Posterior cingulate gyrus (tissue), 11 donors: ENCODE data around the gene TMEM109.
A peak's percentile ranks its signal among the peaks of the same experiment; 100 is the strongest.

Experiments used
- DNase-seq, 10 donors: peaks; one replicate each; pipeline versions ENCODE4 v3.0.0 to v3.0.0-alpha.2; 2020 to 2021; ENCODE audit warnings: mixed read lengths in 3 of 10
- intact Hi-C: fragments of 100-400 bp; cut with DNase I; formaldehyde crosslinking; loops from one replicate; pipeline ENCODE4 v1.15.1; 2023

The TMEM109 gene

GRCh38 chr11:60876168-60876485 lies 37.8 kb upstream of the TMEM109 start:
- intact Hi-C loops, result no loop called here
- DNase-seq, result peak in 1 of 10 donors; percentile 74

GRCh38 chr11:60878245-60879101 lies 35.5 kb upstream of the TMEM109 start:
- intact Hi-C loops, result no loop called here
- no peak for DNase-seq

GRCh38 chr11:60879104-60879503 lies 34.9 kb upstream of the TMEM109 start:
- intact Hi-C loops, result no loop called here
- DNase-seq, result no peak

- intact Hi-C loops, result no loop called here
- DNase-seq, result no peak
These were observed 33.9 kb upstream of the TMEM109 start for GRCh38 chr11:60879971-60880588.

GRCh38 chr11:60880643-60881282 lies 33.2 kb upstream of the TMEM109 start:
- intact Hi-C loops, result no loop called here
- no peak for DNase-seq

- intact Hi-C loops, result loop anchor here (1.0 kb wide), 1 partner anchor 56 kb away; no protein-coding TSS in a partner anchor
- DNase-seq, result peak in 3 of 10 donors; percentile 38 to 89 (median 55)
These were observed 26.4 kb upstream of the TMEM109 start for GRCh38 chr11:60887556-60887955.

GRCh38 chr11:60889869-60890311 lies 24.1 kb upstream of the TMEM109 start:
- intact Hi-C loops, result loop anchor here (10.0 kb wide), 1 partner anchor 115 kb away; no protein-coding TSS in a partner anchor
- DNase-seq, result no peak

GRCh38 chr11:60890696-60891095 lies 23.3 kb upstream of the TMEM109 start:
- DNase-seq, result no peak
- intact Hi-C loops, result loop anchor here (10.0 kb wide), 1 partner anchor 116 kb away; no protein-coding TSS in a partner anchor

GRCh38 chr11:60891103-60891741 lies 22.7 kb upstream of the TMEM109 start:
- DNase-seq, result no peak
- intact Hi-C loops, result loop anchor here (10.0 kb wide), 1 partner anchor 116 kb away; no protein-coding TSS in a partner anchor

GRCh38 chr11:60895687-60896086 lies 18.3 kb upstream of the TMEM109 start:
- DNase-seq, result no peak
- intact Hi-C loops, result loop anchor here (10.0 kb wide), 1 partner anchor 121 kb away; no protein-coding TSS in a partner anchor

GRCh38 chr11:60897496-60897895 lies 16.5 kb upstream of the TMEM109 start:
- intact Hi-C loops, result loop anchor here (10.0 kb wide), 1 partner anchor 123 kb away; no protein-coding TSS in a partner anchor
- DNase-seq, result no peak

- DNase-seq, result no peak
- intact Hi-C loops, result loop anchor here (1.0 to 10.0 kb wide), 2 partner anchors 68 to 124 kb away; no protein-coding TSS in a partner anchor
These were observed 14.7 kb upstream of the TMEM109 start for GRCh38 chr11:60899046-60899936.

- DNase-seq, result no peak
- intact Hi-C loops, result loop anchor here (1.0 to 10.0 kb wide), 2 partner anchors 69 to 125 kb away; no protein-coding TSS in a partner anchor
These were observed 14.0 kb upstream of the TMEM109 start for GRCh38 chr11:60899977-60900376.

- peak in 8 of 10 donors; percentile 63 to 95 (median 82) for DNase-seq
- intact Hi-C loops, result no loop called here
These were observed 13.1 kb upstream of the TMEM109 start for GRCh38 chr11:60900673-60901404.

GRCh38 chr11:60902625-60903024 lies 11.3 kb upstream of the TMEM109 start:
- DNase-seq, result peak in 4 of 10 donors; percentile 25 to 90 (median 70)
- intact Hi-C loops, result no loop called here

- DNase-seq, result no peak
These were observed 8.9 kb upstream of the TMEM109 start for GRCh38 chr11:60905047-60905446.

GRCh38 chr11:60905551-60906113 lies 8.3 kb upstream of the TMEM109 start:
- intact Hi-C loops, result loop anchor here (5.0 kb wide), 1 partner anchor 257 kb away; the partner anchor contains the start of gene VPS37C
- peak in 1 of 10 donors; percentile 73 for DNase-seq

More at GRCh38 chr11:60905047-60905446, 8.9 kb upstream of the TMEM109 start:
- intact Hi-C loops, result loop anchor here (5.0 kb wide), 1 partner anchor 257 kb away; the partner anchor contains the start of gene VPS37C
